ENCODE measurements around the gene BRDT. TPM values are rescaled to one million over a fixed set of nuclear protein-coding genes. Genes with fewer than 3 reads are reported as not detected.

BRDT gene
- total and polyA plus RNA-seq, 2 experiments from 2014 or later: not detected

- TF ChIP-seq EZH2phosphoT487 (IDR thresholded peaks at IDR 0.05; ENCODE audit: insufficient read depth, low read depth): no peak
- TF ChIP-seq EZH2 (IDR thresholded peaks at IDR 0.05; ENCODE audit: insufficient read depth, poor library complexity, severe bottlenecking): no peak
- Histone ChIP-seq H3F3A (ENCODE audit: insufficient read depth) (no peaks in the 10 kb centered on the region), H3K4me3 (no peak overlapping the region), H3K9me2 (ENCODE audit: insufficient read depth) (no peaks in the 10 kb centered on the region), H3K9me3 (ENCODE audit: low read depth) (no peaks in the 10 kb centered on the region), H3K27ac (no peak overlapping the region), H3K27me3 (replicated peaks; ENCODE audit: insufficient read depth) (no peaks in the 10 kb centered on the region), H3K79me2 (ENCODE audit: insufficient read depth) (no peaks in the 10 kb centered on the region), H3K9ac (no peak overlapping the region), H2AFZ (peak overlapping the region; percentile 45; the same call in 1 of the 2 replicates), H3K4me2 (ENCODE audit: unreplicated experiment) (no peak overlapping the region), H3K4me1 (ENCODE audit: insufficient read depth) (no peaks in the 10 kb centered on the region), H3K36me3 (ENCODE audit: low read depth) (no peaks in the 10 kb centered on the region), H4K20me1 (ENCODE audit: insufficient read depth) (no peaks in the 10 kb centered on the region)
- 52 to 55% methylated on average over 27 to 29 of the region's 29 CpGs for WGBS, 2 experiments (ENCODE audit: low coverage in 1 of 2, low lambda C conversion rate in 2 of 2, missing lambda C conversion rate in 2 of 2)
- in situ Hi-C loops (cut with MboI): loop anchor here (25.0 kb wide), 1 partner anchor 661 kb away; no protein-coding TSS in a partner anchor
- DNase-seq: no peak
These were observed 473 bp upstream of the BRDT start for GRCh38 chr1:91948501-91949355.

- Histone ChIP-seq H3K4me1 (ENCODE audit: insufficient read depth) (no peaks in the 10 kb centered on the region), H4K20me1 (ENCODE audit: insufficient read depth) (no peaks in the 10 kb centered on the region), H3K4me3 (no peak overlapping the region), H3K9ac (no peak overlapping the region), H3K4me2 (ENCODE audit: unreplicated experiment) (no peak overlapping the region), H3K9me3 (ENCODE audit: low read depth) (no peaks in the 10 kb centered on the region), H3K36me3 (ENCODE audit: low read depth) (no peaks in the 10 kb centered on the region), H3K79me2 (ENCODE audit: insufficient read depth) (no peaks in the 10 kb centered on the region), H3F3A (ENCODE audit: insufficient read depth) (no peaks in the 10 kb centered on the region), H3K27ac (no peak overlapping the region), H3K9me2 (ENCODE audit: insufficient read depth) (no peaks in the 10 kb centered on the region), H2AFZ (no peak overlapping the region), H3K27me3 (replicated peaks; ENCODE audit: insufficient read depth) (no peaks in the 10 kb centered on the region)
- in situ Hi-C loops (cut with MboI): no loop called here
- DNase-seq: no peak
- WGBS, 2 experiments (ENCODE audit: low coverage in 1 of 2, low lambda C conversion rate in 2 of 2, missing lambda C conversion rate in 2 of 2): 15 to 16% methylated on average over 2 of the region's 2 CpGs
- no peak for TF ChIP-seq EZH2 (IDR thresholded peaks at IDR 0.05; ENCODE audit: insufficient read depth, poor library complexity, severe bottlenecking)
- TF ChIP-seq EZH2phosphoT487 (IDR thresholded peaks at IDR 0.05; ENCODE audit: insufficient read depth, low read depth): no peak
These were observed 3.0 kb downstream of the BRDT start for GRCh38 chr1:91952187-91952586.

- Histone ChIP-seq H3K36me3 (ENCODE audit: low read depth) (no peaks in the 10 kb centered on the region), H3K27me3 (replicated peaks; ENCODE audit: insufficient read depth) (no peaks in the 10 kb centered on the region), H3K27ac (no peak overlapping the region), H2AFZ (no peak overlapping the region), H3K9me3 (ENCODE audit: low read depth) (no peaks in the 10 kb centered on the region), H3K9ac (no peak overlapping the region), H3K79me2 (ENCODE audit: insufficient read depth) (no peaks in the 10 kb centered on the region), H3K4me3 (no peak overlapping the region), H3K4me1 (ENCODE audit: insufficient read depth) (no peaks in the 10 kb centered on the region), H3K9me2 (ENCODE audit: insufficient read depth) (no peaks in the 10 kb centered on the region), H3K4me2 (ENCODE audit: unreplicated experiment) (no peak overlapping the region), H3F3A (ENCODE audit: insufficient read depth) (no peaks in the 10 kb centered on the region), H4K20me1 (ENCODE audit: insufficient read depth) (no peaks in the 10 kb centered on the region)
- WGBS, 2 experiments (ENCODE audit: low coverage in 1 of 2, low lambda C conversion rate in 2 of 2, missing lambda C conversion rate in 2 of 2): 66 to 69% methylated on average over 5 of the region's 5 CpGs
- TF ChIP-seq EZH2 (IDR thresholded peaks at IDR 0.05; ENCODE audit: insufficient read depth, poor library complexity, severe bottlenecking) (no peak), EZH2phosphoT487 (IDR thresholded peaks at IDR 0.05; ENCODE audit: insufficient read depth, low read depth) (no peak)
- in situ Hi-C loops (cut with MboI): no loop called here
- DNase-seq: no peak
These were observed 9.7 kb downstream of the BRDT start for GRCh38 chr1:91958926-91959325.

GRCh38 chr1:91968334-91968733 is 19.1 kb downstream of the BRDT start:
- TF ChIP-seq EZH2phosphoT487 (IDR thresholded peaks at IDR 0.05; ENCODE audit: insufficient read depth, low read depth) (no peak), EZH2 (IDR thresholded peaks at IDR 0.05; ENCODE audit: insufficient read depth, poor library complexity, severe bottlenecking) (no peak)
- H3K9me3 ChIP-seq (ENCODE audit: low read depth): no peaks in the 10 kb centered on the region
- H3K79me2 ChIP-seq (ENCODE audit: insufficient read depth): no peaks in the 10 kb centered on the region
- H3K9me2 ChIP-seq (ENCODE audit: insufficient read depth): no peaks in the 10 kb centered on the region
- H3K27me3 ChIP-seq (replicated peaks; ENCODE audit: insufficient read depth): no peaks in the 10 kb centered on the region
- H2AFZ ChIP-seq: no peak overlapping the region
- no peak overlapping the region for H3K4me2 ChIP-seq (ENCODE audit: unreplicated experiment)
- H3F3A ChIP-seq (ENCODE audit: insufficient read depth): no peaks in the 10 kb centered on the region
- H3K9ac ChIP-seq: no peak overlapping the region
- H4K20me1 ChIP-seq (ENCODE audit: insufficient read depth): no peaks in the 10 kb centered on the region
- H3K27ac ChIP-seq: no peak overlapping the region
- H3K36me3 ChIP-seq (ENCODE audit: low read depth): no peaks in the 10 kb centered on the region
- no peaks in the 10 kb centered on the region for H3K4me1 ChIP-seq (ENCODE audit: insufficient read depth)
- no peak overlapping the region for H3K4me3 ChIP-seq
- no peak for DNase-seq
- 52 to 59% methylated on average over 2 of the region's 2 CpGs for WGBS, 2 experiments (ENCODE audit: low coverage in 1 of 2, low lambda C conversion rate in 2 of 2, missing lambda C conversion rate in 2 of 2)
- in situ Hi-C loops (cut with MboI): no loop called here
